HG02840 (cell line): ENCODE measurements around the gene HSD17B12.
A peak's percentile ranks its signal among the peaks of the same experiment; 100 is the strongest.

ENCODE experiments used
- ATAC-seq: cut with Tn5 transposase; IDR thresholded peaks from one replicate; pipeline ENCODE4 v1.9.1; 2021; ENCODE audit warnings: mild to moderate bottlenecking, moderate library complexity, moderate number of reproducible peaks; ENCODE audit not compliant: unreplicated experiment, low FRiP score

Gene HSD17B12

GRCh38 chr11:43852057-43852636 is 171.6 kb downstream of the HSD17B12 start:
- ATAC-seq = no peak

GRCh38 chr11:43853781-43854180 is 173.2 kb downstream of the HSD17B12 start:
- ATAC-seq = no peak

- no peak for ATAC-seq
Measured at GRCh38 chr11:43856993-43857392, 176.5 kb downstream of the HSD17B12 start.

GRCh38 chr11:43861141-43861540 is 180.6 kb downstream of the HSD17B12 start:
- no peak for ATAC-seq

GRCh38 chr11:43866520-43866919 is 186.0 kb downstream of the HSD17B12 start:
- ATAC-seq = no peak

GRCh38 chr11:43866969-43867368 is 186.4 kb downstream of the HSD17B12 start:
- ATAC-seq = no peak

- ATAC-seq = peak; percentile 100
Measured at GRCh38 chr11:43868852-43869567, 188.5 kb downstream of the HSD17B12 start.

GRCh38 chr11:43871051-43871450 is 190.5 kb downstream of the HSD17B12 start:
- no peak for ATAC-seq

- ATAC-seq = no peak
Measured at GRCh38 chr11:43872995-43873394, 192.5 kb downstream of the HSD17B12 start.

GRCh38 chr11:43874078-43874477 is 193.5 kb downstream of the HSD17B12 start:
- no peak for ATAC-seq

- ATAC-seq = no peak
Measured at GRCh38 chr11:43874738-43875137, 194.2 kb downstream of the HSD17B12 start.

GRCh38 chr11:43879789-43880639 is 199.5 kb downstream of the HSD17B12 start:
- no peak for ATAC-seq

- peak; percentile 99 for ATAC-seq
Measured at GRCh38 chr11:43880640-43881159, 200.2 kb downstream of the HSD17B12 start, which contains the start of gene ALKBH3. Gene ALKBH3 (plus strand): TSS chr11:43880831. CDS start chr11:43882653, 1,822 bp downstream.

- no peak for ATAC-seq
Measured at GRCh38 chr11:43892851-43893250, 212.3 kb downstream of the HSD17B12 start.

- no peak for ATAC-seq
Measured at GRCh38 chr11:43894546-43894945, 214.0 kb downstream of the HSD17B12 start.

- ATAC-seq = no peak
Measured at GRCh38 chr11:43895601-43896000, 215.1 kb downstream of the HSD17B12 start.

- ATAC-seq = no peak
Measured at GRCh38 chr11:43898574-43898973, 218.0 kb downstream of the HSD17B12 start.

GRCh38 chr11:43899094-43899493 is 218.6 kb downstream of the HSD17B12 start:
- no peak for ATAC-seq

GRCh38 chr11:43901551-43901950 is 221.0 kb downstream of the HSD17B12 start:
- ATAC-seq = no peak

GRCh38 chr11:43903078-43903477 is 222.5 kb downstream of the HSD17B12 start:
- ATAC-seq = no peak

GRCh38 chr11:43903969-43904368 is 223.4 kb downstream of the HSD17B12 start:
- no peak for ATAC-seq
